HepG2 (cell line): ENCODE data around the gene NCOA3. TPM values are rescaled to one million over a fixed set of nuclear protein-coding genes. Genes with fewer than 3 reads are reported as not detected.

Experiments used
- AKAP8 ChIP-seq: sonication (generic); formaldehyde crosslinking; IDR thresholded peaks from 2 replicates; pipeline ENCODE4 v1.5.1; 2020; ENCODE audit warnings: mild to moderate bottlenecking, missing genetic modification reagents
- ATRX ChIP-seq: sonication (generic); formaldehyde crosslinking; IDR thresholded peaks from 2 replicates; pipeline ENCODE4 v1.4.0; 2020; ENCODE audit warnings: missing genetic modification reagents, borderline replicate concordance
- CREB1 ChIP-seq, 2 experiments: fragments of 450-650 bp in 1 of 2; IDR thresholded peaks; 2 replicates each; pipeline ENCODE4 v1.6.1; 2016 to 2017; ENCODE audit warnings: control low read depth in 1 of 2, mild to moderate bottlenecking in 1 of 2, missing compliant biosample characterization in 1 of 2, missing genetic modification characterization in 1 of 2
- FOSL2 ChIP-seq: sonication (generic); formaldehyde crosslinking; IDR thresholded peaks from 2 replicates; pipeline ENCODE4 v1.4.0; 2020; ENCODE audit warnings: missing genetic modification reagents
- HIVEP1 ChIP-seq: sonication (generic); formaldehyde crosslinking; IDR thresholded peaks from 2 replicates; pipeline ENCODE4 v1.4.0; 2020; ENCODE audit warnings: mild to moderate bottlenecking, missing genetic modification reagents
- KDM5A ChIP-seq: fragments of 200-600 bp; sonication (generic); IDR thresholded peaks from 2 replicates; pipeline ENCODE4 v1.7.0; 2018; ENCODE audit warnings: antibody characterized with exemption, mild to moderate bottlenecking, low read length, borderline replicate concordance
- KLF9 ChIP-seq: IDR thresholded peaks from 2 replicates; pipeline ENCODE4 v1.6.1; 2016; ENCODE audit warnings: low read depth
- MEF2D ChIP-seq: sonication (generic); formaldehyde crosslinking; IDR thresholded peaks from 2 replicates; pipeline ENCODE4 v1.5.1; 2020; ENCODE audit warnings: mild to moderate bottlenecking, missing genetic modification reagents
- MIER2 ChIP-seq: IDR thresholded peaks from 2 replicates; pipeline ENCODE4 v1.6.1; 2016; ENCODE audit warnings: missing biosample characterization, missing genetic modification reagents
- PLRG1 ChIP-seq: fragments of 450-650 bp; conservative IDR thresholded peaks from 2 replicates; pipeline ENCODE4 v1.6.1; 2016
- RFX1 ChIP-seq: fragments of 450-650 bp; IDR thresholded peaks from 2 replicates; pipeline ENCODE4 v1.6.1; 2017
- SP5 ChIP-seq: IDR thresholded peaks from 2 replicates; pipeline ENCODE4 v1.6.1; 2016; ENCODE audit warnings: low read depth, borderline replicate concordance
- SRSF1 ChIP-seq: fragments of 200-400 bp; formaldehyde crosslinking; optimal IDR thresholded peaks from 2 replicates; pipeline ENCODE3; 2017; ENCODE audit warnings: mild to moderate bottlenecking, low read depth, low read length, moderate library complexity
- TAF1 ChIP-seq: sonication (generic); formaldehyde crosslinking; IDR thresholded peaks from 2 replicates; pipeline ENCODE4 v1.4.0; 2020; ENCODE audit warnings: missing genetic modification reagents
- ZBTB7B ChIP-seq: sonication (generic); formaldehyde crosslinking; IDR thresholded peaks from 2 replicates; pipeline ENCODE4 v1.4.0; 2020; ENCODE audit warnings: missing genetic modification reagents
- ZNF235 ChIP-seq: sonication (generic); formaldehyde crosslinking; IDR thresholded peaks from 2 replicates; pipeline ENCODE4 v1.8.1; 2023; ENCODE audit warnings: mild to moderate bottlenecking, missing genetic modification reagents, borderline replicate concordance
- ZNF333 ChIP-seq: sonication (generic); formaldehyde crosslinking; IDR thresholded peaks from 2 replicates; pipeline ENCODE4 v1.4.0; 2020; ENCODE audit warnings: mild to moderate bottlenecking, missing genetic modification reagents, borderline replicate concordance
- ZNF335 ChIP-seq: sonication (generic); formaldehyde crosslinking; IDR thresholded peaks from 2 replicates; pipeline ENCODE4 v1.4.0; 2020; ENCODE audit warnings: missing genetic modification reagents
- ZNF619 ChIP-seq: sonication (generic); formaldehyde crosslinking; IDR thresholded peaks from 2 replicates; pipeline ENCODE4 v1.4.0; 2020; ENCODE audit warnings: mild to moderate bottlenecking, missing genetic modification reagents
- ZSCAN20 ChIP-seq: sonication (generic); formaldehyde crosslinking; IDR thresholded peaks from 2 replicates; pipeline ENCODE4 v1.4.0; 2020; ENCODE audit warnings: missing genetic modification reagents, mild to moderate bottlenecking, borderline replicate concordance
- polyA plus RNA-seq, 8 experiments: library from polyadenylated mRNA; depleted of rRNA in 3 of 8; stranded (reverse) in 7 of 8; unstranded in 1 of 8; fragments of >200 nt; fragmentation: Illumina TruSeq in 4 of 8; extraction: Trizol in 4 of 8; gene quantifications; 2 replicates each; pipeline versions ENCODE4 v1.2.1 to v1.2.3, GENCODE V29; 2011 to 2016; ENCODE audit warnings: low read depth in 4 of 8, missing spikeins in 1 of 8, mixed read lengths in 1 of 8; ENCODE audit not compliant: insufficient read depth in 1 of 8
- total RNA-seq, 5 experiments: library from RNA; depleted of rRNA; stranded (reverse); fragments of >200 nt; fragmentation: Illumina TruSeq; extraction: Trizol; gene quantifications; 2 replicates each; pipeline ENCODE4 v1.2.3, GENCODE V29; 2016; ENCODE audit warnings: low read depth in 1 of 5
- TF ChIP-seq, protein P1 (sequence below): sonication (generic); formaldehyde crosslinking; IDR thresholded peaks from 2 replicates; pipeline ENCODE4 v1.9.0; 2021; ENCODE audit warnings: missing genetic modification reagents, borderline replicate concordance
- TF ChIP-seq, protein P2 (sequence below): fragments of 450-650 bp; IDR thresholded peaks from 2 replicates; pipeline ENCODE4 v1.6.1; 2017
- TF ChIP-seq, protein P3 (sequence below): sonication (generic); formaldehyde crosslinking; IDR thresholded peaks from 2 replicates; pipeline ENCODE4 v1.5.0; 2020; ENCODE audit warnings: missing genetic modification reagents, mild to moderate bottlenecking, borderline replicate concordance
- TF ChIP-seq, protein P4 (sequence below): sonication (generic); formaldehyde crosslinking; IDR thresholded peaks from 2 replicates; pipeline ENCODE4 v1.8.0; 2022; ENCODE audit warnings: mild to moderate bottlenecking, missing genetic modification reagents; ENCODE audit not compliant: insufficient replicate concordance
- TF ChIP-seq, protein P5 (sequence below): sonication (generic); formaldehyde crosslinking; IDR thresholded peaks from 2 replicates; pipeline ENCODE4 v1.9.0; 2021; ENCODE audit warnings: missing genetic modification reagents, mild to moderate bottlenecking, borderline replicate concordance

The NCOA3 gene
- total and polyA plus RNA-seq, 2 of the 13 experiments (the other 11 are each of a cell fraction or from before 2014, with no cell fraction given) = 35.0 to 56.8 TPM

DNA sequence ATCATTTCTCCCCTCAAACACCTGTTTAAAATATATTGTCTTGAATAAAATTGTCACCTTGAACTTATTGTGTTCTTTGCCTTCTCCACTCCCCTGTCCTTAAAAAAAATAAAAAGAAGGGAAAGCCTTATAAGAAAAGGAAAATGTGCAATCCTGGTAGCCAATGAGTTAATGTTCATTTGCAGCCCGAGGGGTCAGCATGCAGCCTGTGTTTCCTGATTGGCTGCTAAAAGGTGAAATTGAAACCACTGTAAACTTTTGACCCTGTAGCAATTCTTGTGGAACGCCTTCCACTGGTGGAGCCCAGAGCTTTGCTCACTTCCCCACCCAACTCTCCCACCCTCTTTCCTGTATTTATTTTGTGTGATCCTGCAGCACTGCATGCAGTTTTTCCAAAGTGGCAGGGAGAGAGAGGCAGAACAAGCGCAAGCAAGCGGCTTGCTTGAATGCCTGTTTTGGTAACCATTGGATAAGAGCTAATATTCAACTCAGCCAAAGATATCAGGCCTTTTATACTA, 74.9 kb downstream of the NCOA3 start (continued):
- TF ChIP-seq, protein P1, sequence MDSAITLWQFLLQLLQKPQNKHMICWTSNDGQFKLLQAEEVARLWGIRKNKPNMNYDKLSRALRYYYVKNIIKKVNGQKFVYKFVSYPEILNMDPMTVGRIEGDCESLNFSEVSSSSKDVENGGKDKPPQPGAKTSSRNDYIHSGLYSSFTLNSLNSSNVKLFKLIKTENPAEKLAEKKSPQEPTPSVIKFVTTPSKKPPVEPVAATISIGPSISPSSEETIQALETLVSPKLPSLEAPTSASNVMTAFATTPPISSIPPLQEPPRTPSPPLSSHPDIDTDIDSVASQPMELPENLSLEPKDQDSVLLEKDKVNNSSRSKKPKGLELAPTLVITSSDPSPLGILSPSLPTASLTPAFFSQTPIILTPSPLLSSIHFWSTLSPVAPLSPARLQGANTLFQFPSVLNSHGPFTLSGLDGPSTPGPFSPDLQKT (CRISPR knock-in tag) = no peak
- no peak for TF ChIP-seq HIVEP1
- TF ChIP-seq AKAP8 = no peak
- TF ChIP-seq, protein P2, sequence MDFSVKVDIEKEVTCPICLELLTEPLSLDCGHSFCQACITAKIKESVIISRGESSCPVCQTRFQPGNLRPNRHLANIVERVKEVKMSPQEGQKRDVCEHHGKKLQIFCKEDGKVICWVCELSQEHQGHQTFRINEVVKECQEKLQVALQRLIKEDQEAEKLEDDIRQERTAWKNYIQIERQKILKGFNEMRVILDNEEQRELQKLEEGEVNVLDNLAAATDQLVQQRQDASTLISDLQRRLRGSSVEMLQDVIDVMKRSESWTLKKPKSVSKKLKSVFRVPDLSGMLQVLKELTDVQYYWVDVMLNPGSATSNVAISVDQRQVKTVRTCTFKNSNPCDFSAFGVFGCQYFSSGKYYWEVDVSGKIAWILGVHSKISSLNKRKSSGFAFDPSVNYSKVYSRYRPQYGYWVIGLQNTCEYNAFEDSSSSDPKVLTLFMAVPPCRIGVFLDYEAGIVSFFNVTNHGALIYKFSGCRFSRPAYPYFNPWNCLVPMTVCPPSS = no peak
- TF ChIP-seq TAF1 (CRISPR knock-in tag) = no peak
- TF ChIP-seq, protein P3, sequence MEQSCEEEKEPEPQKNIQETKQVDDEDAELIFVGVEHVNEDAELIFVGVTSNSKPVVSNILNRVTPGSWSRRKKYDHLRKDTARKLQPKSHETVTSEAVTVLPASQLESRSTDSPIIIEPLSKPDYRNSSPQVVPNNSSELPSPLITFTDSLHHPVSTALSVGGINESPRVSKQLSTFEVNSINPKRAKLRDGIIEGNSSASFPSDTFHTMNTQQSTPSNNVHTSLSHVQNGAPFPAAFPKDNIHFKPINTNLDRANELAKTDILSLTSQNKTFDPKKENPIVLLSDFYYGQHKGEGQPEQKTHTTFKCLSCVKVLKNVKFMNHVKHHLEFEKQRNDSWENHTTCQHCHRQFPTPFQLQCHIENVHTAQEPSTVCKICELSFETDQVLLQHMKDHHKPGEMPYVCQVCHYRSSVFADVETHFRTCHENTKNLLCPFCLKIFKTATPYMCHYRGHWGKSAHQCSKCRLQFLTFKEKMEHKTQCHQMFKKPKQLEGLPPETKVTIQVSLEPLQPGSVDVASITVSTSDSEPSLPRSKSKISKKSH (CRISPR knock-in tag) = no peak
- peak; percentile 66; the same call in 1 of the 2 replicates for TF ChIP-seq MEF2D (CRISPR knock-in tag)
- TF ChIP-seq ZBTB7B = peak; percentile 72; the same call in 1 of the 2 replicates
- TF ChIP-seq MIER2 (CRISPR knock-in tag) = 0 out of 2 replicates have a peak, but pooled peaks have one; percentile 53
- TF ChIP-seq ZNF333 (CRISPR knock-in tag) = no peak
- TF ChIP-seq ZNF619 = no peak
- peak; percentile 50; the same call in 1 of the 2 replicates for TF ChIP-seq FOSL2 (CRISPR knock-in tag)
- TF ChIP-seq SP5 (CRISPR knock-in tag) = peak; percentile 79
- TF ChIP-seq, protein P4, sequence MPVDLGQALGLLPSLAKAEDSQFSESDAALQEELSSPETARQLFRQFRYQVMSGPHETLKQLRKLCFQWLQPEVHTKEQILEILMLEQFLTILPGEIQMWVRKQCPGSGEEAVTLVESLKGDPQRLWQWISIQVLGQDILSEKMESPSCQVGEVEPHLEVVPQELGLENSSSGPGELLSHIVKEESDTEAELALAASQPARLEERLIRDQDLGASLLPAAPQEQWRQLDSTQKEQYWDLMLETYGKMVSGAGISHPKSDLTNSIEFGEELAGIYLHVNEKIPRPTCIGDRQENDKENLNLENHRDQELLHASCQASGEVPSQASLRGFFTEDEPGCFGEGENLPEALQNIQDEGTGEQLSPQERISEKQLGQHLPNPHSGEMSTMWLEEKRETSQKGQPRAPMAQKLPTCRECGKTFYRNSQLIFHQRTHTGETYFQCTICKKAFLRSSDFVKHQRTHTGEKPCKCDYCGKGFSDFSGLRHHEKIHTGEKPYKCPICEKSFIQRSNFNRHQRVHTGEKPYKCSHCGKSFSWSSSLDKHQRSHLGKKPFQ = no peak
- TF ChIP-seq ZNF235 (CRISPR knock-in tag) = no peak
- TF ChIP-seq CREB1 (IDR thresholded peaks at IDR 0.05) = no peak
- 0 out of 2 replicates have a peak, but pooled peaks have one; percentile 44 for TF ChIP-seq CREB1 (CRISPR knock-in tag; IDR thresholded peaks at IDR 0.05)
- no peak for TF ChIP-seq RFX1
- TF ChIP-seq KLF9 (CRISPR knock-in tag) = 0 out of 2 replicates have a peak, but pooled peaks have one; percentile 39
- TF ChIP-seq, protein P5, sequence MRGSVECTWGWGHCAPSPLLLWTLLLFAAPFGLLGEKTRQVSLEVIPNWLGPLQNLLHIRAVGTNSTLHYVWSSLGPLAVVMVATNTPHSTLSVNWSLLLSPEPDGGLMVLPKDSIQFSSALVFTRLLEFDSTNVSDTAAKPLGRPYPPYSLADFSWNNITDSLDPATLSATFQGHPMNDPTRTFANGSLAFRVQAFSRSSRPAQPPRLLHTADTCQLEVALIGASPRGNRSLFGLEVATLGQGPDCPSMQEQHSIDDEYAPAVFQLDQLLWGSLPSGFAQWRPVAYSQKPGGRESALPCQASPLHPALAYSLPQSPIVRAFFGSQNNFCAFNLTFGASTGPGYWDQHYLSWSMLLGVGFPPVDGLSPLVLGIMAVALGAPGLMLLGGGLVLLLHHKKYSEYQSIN (CRISPR knock-in tag) = no peak
- TF ChIP-seq ZSCAN20 = no peak
- TF ChIP-seq ZNF335 (CRISPR knock-in tag) = peak; percentile 66; the same call in 1 of the 2 replicates
- TF ChIP-seq SRSF1 = no peak
- no peak for TF ChIP-seq PLRG1
- no peak for TF ChIP-seq ATRX (CRISPR knock-in tag)
- TF ChIP-seq KDM5A = no peak
